Endothelial cell of umbilical vein (primary cell): ENCODE data around the gene EPS8L2. TPM values are rescaled to one million over a fixed set of nuclear protein-coding genes. Genes with fewer than 3 reads are reported as not detected.

Experiments used
- BruUV-seq: library from RNA; stranded (reverse); fragments of 400-500 nt; replicated peaks from 2 replicates; lab custom pipeline; 2021; lab: Mats Ljungman, UMichigan
- CTCF ChIA-PET: fragments of 300-600, 350-600 bp; sonication (Branson Sonifier 250); formaldehyde crosslinking; loops from one replicate; lab custom pipeline; 2021; ENCODE audit warnings: antibody characterized with exemption, inconsistent platforms; lab: Charles Lee
- POLR2A ChIA-PET: fragments of 300-600, 350-600 bp; sonication (Branson Sonifier 250); formaldehyde crosslinking; loops from one replicate; lab custom pipeline; 2021; ENCODE audit warnings: antibody characterized with exemption, inconsistent platforms; lab: Charles Lee
- DNase-seq: peaks from one replicate; pipeline ENCODE4 v3.0.0-alpha.2; 2011; ENCODE audit warnings: low read depth, low spot score
- FAIRE-seq: peaks from 2 replicates; lab custom pipeline; 2011; peaks lifted over from hg19 to GRCh38; lab: Jason Lieb, UNC
- H2AFZ ChIP-seq: 2 replicates; pipeline ENCODE4 v1.6.0; 2012; ENCODE audit warnings: low read depth, low read length, control low read depth, inconsistent platforms
- H3K27ac ChIP-seq: 2 replicates; pipeline ENCODE4 v1.5.1; 2011; ENCODE audit warnings: low read depth, mild to moderate bottlenecking, control low read depth, low read length, moderate library complexity; ENCODE audit not compliant: insufficient read depth
- H3K27me3 ChIP-seq, 2 experiments: 2 replicates each; pipeline versions ENCODE4 v1.6.0 to v1.6.1; 2011; ENCODE audit warnings: low read length in 2 of 2, mixed read lengths in 1 of 2; ENCODE audit not compliant: control insufficient read depth in 2 of 2, insufficient read depth in 2 of 2
- H3K36me3 ChIP-seq, 2 experiments: 2 replicates in 1 of 2; 3 replicates in 1 of 2; pipeline ENCODE4 v1.5.1; 2011; ENCODE audit warnings: low read length in 2 of 2, mild to moderate bottlenecking in 1 of 2, moderate library complexity in 1 of 2; ENCODE audit not compliant: control insufficient read depth in 2 of 2, insufficient read depth in 2 of 2; ENCODE audit errors: extremely low read depth in 1 of 2
- H3K4me1 ChIP-seq: 3 replicates; pipeline ENCODE4 v1.5.1; 2011; ENCODE audit warnings: mild to moderate bottlenecking, low read length; ENCODE audit not compliant: control insufficient read depth, insufficient read depth; ENCODE audit errors: extremely low read depth
- H3K4me2 ChIP-seq: 2 replicates; pipeline ENCODE4 v1.6.1; 2011; ENCODE audit warnings: low read length, control low read depth, mixed read lengths; ENCODE audit not compliant: insufficient read depth
- H3K4me3 ChIP-seq, 3 experiments: fragments of 200-600 bp in 1 of 3; sonication (generic), shearing (Covaris generic) in 1 of 3; replicated peaks in 1 of 3; 2 replicates each; pipeline ENCODE4 v1.5.1; 2011 to 2016; ENCODE audit warnings: control low read depth in 3 of 3, low read length in 3 of 3, mild to moderate bottlenecking in 2 of 3, inconsistent platforms in 1 of 3, low read depth in 1 of 3, moderate library complexity in 1 of 3; ENCODE audit not compliant: insufficient read depth in 1 of 3
- H3K79me2 ChIP-seq: 2 replicates; pipeline ENCODE4 v1.6.0; 2012; ENCODE audit warnings: low read length, inconsistent platforms; ENCODE audit not compliant: control insufficient read depth, insufficient read depth
- H3K9ac ChIP-seq: replicated peaks from 2 replicates; pipeline ENCODE3; 2011; ENCODE audit warnings: low read length, control low read depth; ENCODE audit not compliant: insufficient read depth; ENCODE audit errors: extremely low read depth
- H3K9me1 ChIP-seq: replicated peaks from 3 replicates; pipeline ENCODE4 v1.6.0; 2011; ENCODE audit warnings: mild to moderate bottlenecking, low read length; ENCODE audit not compliant: control insufficient read depth, insufficient read depth; ENCODE audit errors: extremely low read depth
- H3K9me3 ChIP-seq: replicated peaks from 2 replicates; pipeline ENCODE4 v1.5.1; 2012; ENCODE audit warnings: low read length, inconsistent platforms; ENCODE audit not compliant: control insufficient read depth, insufficient read depth
- H4K20me1 ChIP-seq: replicated peaks from 2 replicates; pipeline ENCODE3; 2011; ENCODE audit warnings: mild to moderate bottlenecking, low read length; ENCODE audit not compliant: control insufficient read depth, insufficient read depth; ENCODE audit errors: extremely low read depth
- EZH2 ChIP-seq: IDR thresholded peaks from 2 replicates; pipeline ENCODE4 v1.6.1; 2012; ENCODE audit warnings: borderline replicate concordance, low read depth, mild to moderate bottlenecking, moderate library complexity, low read length, inconsistent platforms; ENCODE audit not compliant: severe bottlenecking
- FOS ChIP-seq: IDR thresholded peaks from 2 replicates; pipeline ENCODE4 v1.6.1; 2011; ENCODE audit warnings: mild to moderate bottlenecking, low read length, moderate library complexity, borderline replicate concordance; ENCODE audit not compliant: insufficient read depth
- GATA2 ChIP-seq: IDR thresholded peaks from 2 replicates; pipeline ENCODE4 v1.7.0; 2011; ENCODE audit warnings: low read depth, mild to moderate bottlenecking, moderate library complexity, mixed read lengths, low read length; ENCODE audit not compliant: insufficient read length, insufficient read depth
- JUN ChIP-seq: IDR thresholded peaks from 2 replicates; pipeline ENCODE4 v1.6.1; 2011; ENCODE audit warnings: borderline replicate concordance, low read depth; ENCODE audit not compliant: insufficient read length, insufficient read depth
- MAX ChIP-seq: IDR thresholded peaks from 2 replicates; pipeline ENCODE4 v1.6.1; 2011; ENCODE audit not compliant: insufficient read depth, insufficient read length
- MYC ChIP-seq: IDR thresholded peaks from one replicate; pipeline ENCODE4 v1.6.1; 2011; ENCODE audit warnings: mild to moderate bottlenecking, low read depth, low read length
- POLR2A ChIP-seq: IDR thresholded peaks from 2 replicates; pipeline ENCODE4 v1.6.1; 2012; ENCODE audit warnings: low read depth, mild to moderate bottlenecking, control low read depth, low read length
- POLR2AphosphoS5 ChIP-seq: IDR thresholded peaks from 2 replicates; pipeline ENCODE4 v1.6.1; 2012; ENCODE audit warnings: low read depth, mild to moderate bottlenecking, control low read depth, low read length, moderate library complexity; ENCODE audit not compliant: insufficient read depth
- dilution Hi-C: fragments of 300-500 bp; cut with MboI; formaldehyde crosslinking; loops from one replicate; pipeline ENCODE4 v1.15.0; 2019; ENCODE audit warnings: low sequenced_read_pairs; ENCODE audit not compliant: extremely low pct_ligation_motif_present
- intact Hi-C: fragments of 100-400 bp; cut with micrococcal nuclease; formaldehyde crosslinking; loops from one replicate; pipeline ENCODE4 v1.10.0; 2022
- polyA plus RNA-seq, 4 experiments: library from polyadenylated mRNA; depleted of rRNA in 3 of 4; stranded (reverse) in 3 of 4; unstranded in 1 of 4; fragments of >200 nt; gene quantifications; 2 replicates each; pipeline versions ENCODE4 v1.2.1 to v1.2.3, GENCODE V29; 2011 to 2012; ENCODE audit warnings: missing spikeins in 1 of 4
- total RNA-seq: library from RNA; stranded (reverse); gene quantifications from 2 replicates; pipeline ENCODE4 v1.2.3, GENCODE V29; 2021
- TF ChIP-seq, protein P1 (sequence below), 2 donors: IDR thresholded peaks; 1 replicate in 1 of 2; 2 replicates in 1 of 2; pipeline ENCODE4 v1.5.1; 2011; ENCODE audit warnings: low read length in 2 of 2, mild to moderate bottlenecking in 2 of 2, moderate library complexity in 2 of 2, control low read depth in 1 of 2, inconsistent platforms in 1 of 2, low read depth in 1 of 2; ENCODE audit not compliant: insufficient read depth in 1 of 2; ENCODE audit errors: extremely low read depth in 1 of 2

Gene EPS8L2
- total and polyA plus RNA-seq, 2 donors (not counting 3 experiments of a cell fraction or from before 2014, with no cell fraction given) = 5.2 to 12.5 TPM

DNA sequence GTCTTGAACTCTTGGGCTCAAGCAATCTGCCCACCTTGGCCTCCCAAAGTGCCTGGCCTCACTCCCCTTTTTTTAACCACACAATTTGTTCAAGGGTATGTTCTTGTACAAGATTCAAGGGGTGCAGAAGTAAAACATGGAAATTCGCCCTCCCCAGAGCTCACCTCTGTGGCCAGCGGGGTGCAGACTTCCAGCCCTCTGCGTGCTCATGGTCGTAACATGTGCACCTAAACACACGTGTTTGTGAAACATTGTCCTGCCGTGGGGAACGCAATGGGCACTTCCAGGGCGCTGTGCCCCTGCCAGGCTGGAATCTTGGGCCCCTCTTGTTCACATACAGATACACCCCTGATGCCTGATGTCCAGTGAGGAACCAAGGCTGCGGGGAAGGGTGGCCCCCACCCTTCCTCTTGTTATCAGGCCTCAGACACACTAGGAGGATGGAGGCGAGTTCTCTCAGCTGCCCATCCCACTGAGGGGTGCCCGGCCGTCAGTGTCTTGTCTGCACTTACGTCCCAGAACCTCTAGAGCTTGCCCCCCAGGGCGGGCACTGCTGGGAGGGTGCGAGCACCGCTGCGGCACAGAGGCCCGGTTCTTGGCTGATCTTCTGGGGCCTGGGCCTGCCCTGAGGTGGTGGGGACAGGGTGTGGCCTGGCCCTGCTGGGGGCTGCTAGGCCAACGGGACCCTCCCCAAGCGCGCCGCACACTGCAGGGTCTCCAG, 4.1 kb upstream of the EPS8L2 start:
- no peak overlapping the region for H2AFZ ChIP-seq

More for the DNA sequence above, 4.1 kb upstream of the EPS8L2 start:
- TF ChIP-seq FOS = no peak
- TF ChIP-seq, protein P1, sequence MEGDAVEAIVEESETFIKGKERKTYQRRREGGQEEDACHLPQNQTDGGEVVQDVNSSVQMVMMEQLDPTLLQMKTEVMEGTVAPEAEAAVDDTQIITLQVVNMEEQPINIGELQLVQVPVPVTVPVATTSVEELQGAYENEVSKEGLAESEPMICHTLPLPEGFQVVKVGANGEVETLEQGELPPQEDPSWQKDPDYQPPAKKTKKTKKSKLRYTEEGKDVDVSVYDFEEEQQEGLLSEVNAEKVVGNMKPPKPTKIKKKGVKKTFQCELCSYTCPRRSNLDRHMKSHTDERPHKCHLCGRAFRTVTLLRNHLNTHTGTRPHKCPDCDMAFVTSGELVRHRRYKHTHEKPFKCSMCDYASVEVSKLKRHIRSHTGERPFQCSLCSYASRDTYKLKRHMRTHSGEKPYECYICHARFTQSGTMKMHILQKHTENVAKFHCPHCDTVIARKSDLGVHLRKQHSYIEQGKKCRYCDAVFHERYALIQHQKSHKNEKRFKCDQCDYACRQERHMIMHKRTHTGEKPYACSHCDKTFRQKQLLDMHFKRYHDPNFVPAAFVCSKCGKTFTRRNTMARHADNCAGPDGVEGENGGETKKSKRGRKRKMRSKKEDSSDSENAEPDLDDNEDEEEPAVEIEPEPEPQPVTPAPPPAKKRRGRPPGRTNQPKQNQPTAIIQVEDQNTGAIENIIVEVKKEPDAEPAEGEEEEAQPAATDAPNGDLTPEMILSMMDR (IDR thresholded peaks at IDR 0.05; ENCODE audit: extremely low read depth in 1 of 2, insufficient read depth in 1 of 2, low read depth in 1 of 2, low read length in 2 of 2) = no peak
- no peak for TF ChIP-seq JUN
- no peak for TF ChIP-seq MYC
- TF ChIP-seq POLR2AphosphoS5 = no peak
- no peak for TF ChIP-seq GATA2
- TF ChIP-seq POLR2A = no peak
- TF ChIP-seq EZH2 = no peak
- no peak for TF ChIP-seq MAX
- Histone ChIP-seq H3K36me3 (no peaks in the 10 kb centered on the region), H3K9me1 (no peaks in the 10 kb centered on the region), H3K27ac (no peak overlapping the region), H3K4me2 (no peak overlapping the region), H3K4me1 (peaks cover 5% of the 10 kb centered on the region), H3K4me3 (no peak overlapping the region), H4K20me1 (no peaks in the 10 kb centered on the region), H3K27me3 (no peaks in the 10 kb centered on the region), H3K79me2 (peaks cover 11% of the 10 kb centered on the region), H3K9me3 (no peaks in the 10 kb centered on the region), H3K9ac (no peak overlapping the region)
- no TSS peak for BruUV-seq
- intact Hi-C loops (no loop called here), dilution Hi-C loops (no loop called here)
- ChIA-PET POLR2A (no interaction called here), CTCF (no interaction called here)
- DNase-seq (no peak), FAIRE-seq (no peak)
